ENCODE measurements around the gene ISYNA1. TPM values are rescaled to one million over a fixed set of nuclear protein-coding genes. Genes with fewer than 3 reads are reported as not detected.

Gene ISYNA1
- total RNA-seq, 1 experiment from 2014 or later, result 0.72 TPM

DNA sequence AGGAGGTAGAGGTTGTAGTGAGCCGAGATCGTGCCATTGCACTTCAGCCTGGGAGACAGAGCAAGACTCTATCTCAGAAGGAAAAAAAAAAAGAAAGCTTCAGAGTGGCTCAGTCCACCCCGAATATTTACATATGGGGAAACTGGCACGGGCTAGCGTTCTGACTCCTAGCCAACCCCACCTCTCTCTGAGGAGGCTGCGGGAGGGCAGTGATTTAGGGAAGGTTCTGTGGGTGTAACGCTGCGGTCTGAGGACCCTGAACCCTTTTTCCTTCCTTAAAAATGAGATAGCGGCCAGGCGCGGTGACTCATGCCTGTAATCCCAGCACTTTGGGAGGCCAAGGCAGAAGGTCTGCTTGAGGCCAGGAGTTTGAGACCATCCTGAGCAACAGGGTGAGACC is 45.5 kb downstream of the ISYNA1 start:
- DNase-seq (ENCODE audit: low spot score), result peak; percentile 77

DNA sequence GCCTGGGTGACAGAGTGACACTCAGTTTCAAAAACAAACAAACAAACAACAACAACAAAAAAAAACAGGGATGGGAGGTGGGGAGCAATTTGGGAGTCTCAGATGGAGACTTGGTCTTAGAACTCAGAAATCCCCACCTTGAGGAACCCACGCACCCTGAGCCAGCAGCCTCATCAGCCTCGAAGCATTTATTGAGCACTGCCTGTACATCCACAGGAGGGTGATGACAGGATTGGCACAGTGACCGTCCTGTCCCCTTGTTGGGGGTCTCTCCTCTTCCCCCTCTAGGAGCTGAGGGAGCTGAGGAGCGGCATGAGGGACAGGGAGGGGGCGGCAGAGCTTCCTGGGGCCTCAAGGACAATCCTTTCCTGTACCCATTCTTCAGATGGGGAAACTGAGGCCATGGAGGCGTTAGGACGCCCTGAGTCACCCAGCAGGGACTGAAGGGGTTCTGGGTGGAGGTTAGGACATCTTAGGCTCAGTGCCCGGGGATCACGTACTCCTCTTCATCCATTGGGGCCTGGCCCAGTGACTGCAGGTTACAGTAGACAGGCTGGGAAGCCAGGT is 46.3 kb downstream of the ISYNA1 start:
- no peak for DNase-seq (ENCODE audit: low spot score)

DNA sequence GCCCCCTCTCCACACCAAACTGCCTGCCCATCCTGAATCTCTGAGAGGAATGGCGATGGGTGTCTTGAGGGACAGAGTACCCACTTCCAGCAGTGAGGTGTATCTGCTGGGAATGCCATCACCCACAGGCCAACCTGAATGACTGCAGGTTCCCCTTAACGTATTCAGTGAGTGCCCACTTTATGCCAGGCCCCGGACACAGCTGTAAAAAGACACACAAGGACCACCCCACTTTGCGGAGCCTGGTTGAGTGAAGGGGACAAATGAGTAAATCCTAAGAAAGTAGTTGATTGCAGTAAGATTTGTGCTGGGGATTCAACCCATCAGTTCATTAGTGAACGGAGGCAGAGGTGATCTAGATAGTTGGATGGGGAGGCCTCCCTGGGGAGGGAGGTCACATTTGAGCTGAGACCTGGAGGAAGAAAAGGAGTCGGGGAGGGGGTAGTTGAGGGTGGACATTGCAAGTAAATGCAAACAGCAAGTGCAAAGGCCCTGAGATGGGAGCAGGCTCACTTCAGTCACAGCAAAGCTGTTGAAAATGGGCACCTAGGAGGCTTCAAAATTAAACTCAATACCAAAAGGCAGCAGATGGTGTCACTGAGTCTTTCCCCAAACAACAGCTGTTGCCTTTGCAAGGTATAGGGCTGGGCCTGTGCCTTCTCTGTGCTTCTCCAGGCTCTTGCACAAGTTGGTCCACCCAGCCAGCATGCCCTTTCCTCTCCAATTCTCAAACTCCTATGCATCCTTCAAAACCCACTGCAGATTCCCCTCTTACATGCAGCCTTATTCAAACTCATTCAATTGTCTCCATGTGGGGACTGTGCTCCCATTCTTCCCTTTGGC is 47.6 kb downstream of the ISYNA1 start:
- DNase-seq (ENCODE audit: low spot score), result no peak

DNA sequence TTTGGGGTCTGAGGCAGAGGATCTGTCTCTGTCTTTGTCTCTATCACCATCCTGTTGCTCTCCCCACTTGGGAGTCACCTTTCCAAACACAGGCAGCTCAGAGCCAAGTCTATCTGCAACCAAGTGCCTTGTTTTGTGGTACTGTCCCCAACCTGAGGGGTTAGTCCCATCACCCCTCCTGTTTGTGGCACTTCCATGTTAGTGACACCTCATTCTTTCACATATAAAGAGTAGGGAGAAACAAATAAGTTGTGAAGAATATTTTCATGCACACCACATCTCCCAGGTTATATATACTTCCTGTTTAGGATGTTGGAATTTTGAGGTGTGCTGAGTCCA is 48.2 kb downstream of the ISYNA1 start:
- DNase-seq (ENCODE audit: low spot score), result no peak

DNA sequence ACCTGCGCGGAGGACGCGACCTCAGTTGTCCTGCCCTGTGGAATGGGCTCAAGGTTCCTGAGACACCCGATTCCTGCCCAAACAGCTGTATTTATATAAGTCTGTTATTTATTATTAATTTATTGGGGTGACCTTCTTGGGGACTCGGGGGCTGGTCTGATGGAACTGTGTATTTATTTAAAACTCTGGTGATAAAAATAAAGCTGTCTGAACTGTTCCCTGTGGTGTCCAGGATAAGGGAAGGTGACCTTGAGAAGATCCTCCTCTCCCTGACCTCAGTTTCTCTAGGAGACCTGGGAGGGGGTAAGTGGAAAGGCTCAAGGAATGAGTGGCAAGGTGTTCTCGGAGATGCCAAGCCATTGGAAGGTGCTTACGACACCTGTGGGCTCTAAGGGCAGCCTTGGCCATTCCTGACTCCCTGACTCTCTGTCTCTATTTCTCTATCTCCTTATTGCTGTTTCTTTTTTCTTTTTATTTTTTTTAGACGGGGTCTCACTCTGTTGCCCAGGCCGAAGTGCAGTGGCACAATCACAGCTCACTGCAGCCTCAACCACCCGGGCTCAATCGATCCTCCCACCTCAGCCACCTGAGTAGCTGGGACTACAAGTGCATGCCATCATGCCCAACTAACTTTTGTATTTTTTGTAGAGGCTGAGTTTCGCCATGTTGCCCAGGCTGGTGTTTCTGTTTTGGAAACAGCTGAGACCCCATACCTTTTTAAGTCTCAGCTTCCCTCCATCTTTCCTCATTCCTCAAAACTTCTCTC is 48.8 kb downstream of the ISYNA1 start:
- no peak for DNase-seq (ENCODE audit: low spot score)

DNA sequence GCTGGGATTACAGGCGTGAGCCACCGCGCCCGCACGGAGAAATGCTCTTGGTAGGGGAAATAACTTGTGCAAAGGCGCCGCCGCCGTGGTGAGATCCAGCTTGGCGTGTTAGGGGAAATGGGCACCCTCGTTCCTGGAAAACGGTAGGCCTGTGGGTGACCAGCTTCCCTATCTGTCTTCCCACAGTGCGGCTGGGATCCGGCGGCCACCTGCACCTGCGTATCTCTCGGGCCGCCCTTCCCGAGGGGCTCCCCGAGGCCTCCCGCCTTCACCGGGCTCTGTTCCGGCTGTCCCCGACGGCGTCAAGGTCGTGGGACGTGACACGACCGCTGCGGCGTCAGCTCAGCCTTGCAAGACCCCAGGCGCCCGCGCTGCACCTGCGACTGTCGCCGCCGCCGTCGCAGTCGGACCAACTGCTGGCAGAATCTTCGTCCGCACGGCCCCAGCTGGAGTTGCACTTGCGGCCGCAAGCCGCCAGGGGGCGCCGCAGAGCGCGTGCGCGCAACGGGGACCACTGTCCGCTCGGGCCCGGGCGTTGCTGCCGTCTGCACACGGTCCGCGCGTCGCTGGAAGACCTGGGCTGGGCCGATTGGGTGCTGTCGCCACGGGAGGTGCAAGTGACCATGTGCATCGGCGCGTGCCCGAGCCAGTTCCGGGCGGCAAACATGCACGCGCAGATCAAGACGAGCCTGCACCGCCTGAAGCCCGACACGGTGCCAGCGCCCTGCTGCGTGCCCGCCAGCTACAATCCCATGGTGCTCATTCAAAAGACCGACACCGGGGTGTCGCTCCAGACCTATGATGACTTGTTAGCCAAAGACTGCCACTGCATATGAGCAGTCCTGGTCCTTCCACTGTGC is 49.6 kb downstream of the ISYNA1 start:
- DNase-seq (ENCODE audit: low spot score), result no peak

DNA sequence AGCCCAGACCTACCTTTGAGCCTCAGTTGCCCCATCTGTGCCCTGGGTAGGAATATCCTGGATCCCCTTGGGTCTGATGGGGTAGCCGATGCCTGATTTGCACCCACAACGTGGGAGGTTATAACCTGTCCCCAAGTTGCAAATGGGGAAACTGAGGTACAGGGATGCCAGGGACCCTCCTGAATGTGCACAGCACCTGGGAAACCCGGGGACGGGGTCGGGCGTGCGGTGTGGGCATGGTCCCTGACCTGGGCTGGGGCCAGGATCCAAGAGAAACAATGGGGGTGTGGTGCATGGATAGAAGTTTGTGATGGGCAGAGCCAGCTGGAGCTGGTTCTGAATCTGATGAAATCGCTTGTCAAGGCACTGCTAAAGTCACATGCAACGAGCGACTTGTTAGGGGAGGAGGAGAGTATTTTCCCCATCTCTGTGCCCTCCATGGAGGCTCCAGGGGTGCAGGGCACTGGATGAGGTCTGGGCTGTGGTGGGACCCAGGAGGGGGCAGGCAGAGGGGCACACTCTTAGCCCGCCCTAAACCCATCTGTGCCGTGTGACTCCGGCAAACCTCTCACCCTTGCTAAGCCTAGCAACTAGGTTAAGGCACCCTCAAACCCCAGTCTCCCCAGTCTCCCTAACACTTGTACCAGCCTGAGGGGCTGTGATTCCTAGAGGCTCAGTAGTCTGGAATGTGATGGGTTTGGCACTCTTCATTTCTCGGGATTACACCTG is 51.2 kb downstream of the ISYNA1 start:
- DNase-seq (ENCODE audit: low spot score), result no peak

DNA sequence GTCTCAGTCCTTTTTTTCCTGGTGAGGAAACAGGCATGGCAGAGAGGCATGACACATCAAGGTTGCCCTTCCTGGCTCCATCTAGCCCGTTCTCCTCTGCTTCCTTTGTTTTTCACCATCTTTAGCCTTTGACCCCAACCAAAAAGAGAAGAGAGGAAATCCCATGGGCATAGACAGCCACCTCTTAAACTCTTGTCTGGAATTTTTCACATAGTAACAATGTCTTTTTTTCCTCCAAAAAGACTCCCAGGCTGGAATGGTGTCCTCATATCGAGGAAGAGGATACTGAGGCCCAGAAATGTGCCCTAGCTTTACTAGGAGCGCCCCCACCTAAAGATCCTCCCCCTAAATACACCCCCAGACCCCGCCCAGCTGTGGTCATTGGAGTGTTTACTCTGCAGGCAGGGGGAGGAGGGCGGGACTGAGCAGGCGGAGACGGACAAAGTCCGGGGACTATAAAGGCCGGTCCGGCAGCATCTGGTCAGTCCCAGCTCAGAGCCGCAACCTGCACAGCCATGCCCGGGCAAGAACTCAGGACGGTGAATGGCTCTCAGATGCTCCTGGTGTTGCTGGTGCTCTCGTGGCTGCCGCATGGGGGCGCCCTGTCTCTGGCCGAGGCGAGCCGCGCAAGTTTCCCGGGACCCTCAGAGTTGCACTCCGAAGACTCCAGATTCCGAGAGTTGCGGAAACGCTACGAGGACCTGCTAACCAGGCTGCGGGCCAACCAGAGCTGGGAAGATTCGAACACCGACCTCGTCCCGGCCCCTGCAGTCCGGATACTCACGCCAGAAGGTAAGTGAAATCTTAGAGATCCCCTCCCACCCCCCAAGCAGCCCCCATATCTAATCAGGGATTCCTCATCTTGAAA is 52.0 kb downstream of the ISYNA1 start, which contains the start of gene GDF15:
Gene GDF15, plus strand, starts transcription at position 484 of the 868 bp plus-strand sequence. Its CDS starts 32 bp downstream, at position 516.
- peak; percentile 89 for DNase-seq (ENCODE audit: low spot score)

DNA sequence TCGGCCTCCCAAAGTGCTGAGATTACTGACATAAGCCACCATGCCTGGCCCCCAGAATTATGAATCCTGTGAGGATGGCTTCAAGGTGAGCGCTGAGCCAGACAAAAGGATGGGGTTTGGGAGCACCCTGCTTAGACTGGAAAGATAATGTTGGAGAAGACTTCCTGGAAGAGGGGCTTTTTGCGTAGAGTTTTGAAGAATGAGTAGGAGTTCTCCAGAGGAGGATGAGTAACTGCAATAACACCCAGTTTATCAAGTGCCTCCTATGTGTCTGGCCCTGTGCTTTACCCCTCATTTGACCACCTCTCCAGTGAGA is 52.6 kb downstream of the ISYNA1 start:
- no peak for DNase-seq (ENCODE audit: low spot score)

DNA sequence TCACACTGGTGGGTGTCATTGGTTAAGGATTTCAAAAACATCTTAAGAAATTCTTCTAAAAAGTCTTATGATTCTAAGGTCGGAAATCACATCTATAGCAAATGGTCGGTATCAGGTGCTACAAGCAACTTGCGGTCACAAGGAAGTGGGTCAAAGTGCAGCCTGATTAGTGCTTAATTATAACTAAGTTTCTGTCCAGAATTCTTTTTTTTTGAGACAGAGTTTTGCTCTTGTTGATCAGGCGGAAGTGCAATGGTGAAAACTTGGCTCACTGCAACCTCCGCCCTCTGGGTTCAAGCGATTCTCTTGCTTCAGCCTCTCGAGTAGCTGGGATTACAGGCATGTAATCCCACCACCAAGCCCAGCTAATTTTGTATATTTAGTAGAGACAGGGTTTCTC is 53.2 kb downstream of the ISYNA1 start:
- DNase-seq (ENCODE audit: low spot score), result no peak

Other genes starting within 250 kb of the ISYNA1 start
- 17.1 and 40.0 TPM in 2 replicates for gene MPV17L2, start 244.9 kb downstream of the ISYNA1 start, total RNA-seq (2014; rRNA removed; shearing (Covaris generic))
- 0.26 and 2.6 TPM in 2 replicates for gene RAB3A, start 234.1 kb downstream of the ISYNA1 start, total RNA-seq (2014; rRNA removed; shearing (Covaris generic))
- 0.02 TPM in 1 of 2 replicates, not detected in the other for gene PDE4C, start 211.7 kb downstream of the ISYNA1 start, total RNA-seq (2014; rRNA removed; shearing (Covaris generic))
- gene IQCN, start 163.7 kb downstream of the ISYNA1 start, total RNA-seq (2014; rRNA removed; shearing (Covaris generic)), result 0.69 and 1.2 TPM in 2 replicates
- gene JUND, start 156.5 kb downstream of the ISYNA1 start, total RNA-seq (2014; rRNA removed; shearing (Covaris generic)), result 91.3 and 129 TPM in 2 replicates
- 403 and 478 TPM in 2 replicates for gene LSM4, start 115.1 kb downstream of the ISYNA1 start, total RNA-seq (2014; rRNA removed; shearing (Covaris generic))
- gene PGPEP1, start 97.5 kb downstream of the ISYNA1 start, total RNA-seq (2014; rRNA removed; shearing (Covaris generic)), result 14.6 and 19.1 TPM in 2 replicates
- gene GDF15, start 52.0 kb downstream of the ISYNA1 start, total RNA-seq (2014; rRNA removed; shearing (Covaris generic)), result 89.8 and 93.9 TPM in 2 replicates
- 0.07 TPM in 1 of 2 replicates, not detected in the other for gene LRRC25, start 40.5 kb downstream of the ISYNA1 start, total RNA-seq (2014; rRNA removed; shearing (Covaris generic))
- 88.7 and 127 TPM in 2 replicates for gene SSBP4, start 18.7 kb downstream of the ISYNA1 start, total RNA-seq (2014; rRNA removed; shearing (Covaris generic))
- 9.0 and 10.3 TPM in 2 replicates for gene ELL, start 83.9 kb upstream of the ISYNA1 start, total RNA-seq (2014; rRNA removed; shearing (Covaris generic))
- gene FKBP8, start 105.4 kb upstream of the ISYNA1 start, total RNA-seq (2014; rRNA removed; shearing (Covaris generic)), result 286 and 312 TPM in 2 replicates
- gene KXD1, start 119.7 kb upstream of the ISYNA1 start, total RNA-seq (2014; rRNA removed; shearing (Covaris generic)), result 111 and 117 TPM in 2 replicates
- gene UBA52, start 133.7 kb upstream of the ISYNA1 start, total RNA-seq (2014; rRNA removed; shearing (Covaris generic)), result 779 and 974 TPM in 2 replicates
- 122 and 137 TPM in 2 replicates for gene REX1BD, start 150.7 kb upstream of the ISYNA1 start, total RNA-seq (2014; rRNA removed; shearing (Covaris generic))
- gene CRLF1, start 168.7 kb upstream of the ISYNA1 start, total RNA-seq (2014; rRNA removed; shearing (Covaris generic)), result 29.3 and 55.9 TPM in 2 replicates
- gene TMEM59L, start 174.7 kb upstream of the ISYNA1 start, total RNA-seq (2014; rRNA removed; shearing (Covaris generic)), result 5.2 and 5.4 TPM in 2 replicates
- gene KLHL26, start 198.9 kb upstream of the ISYNA1 start, total RNA-seq (2014; rRNA removed; shearing (Covaris generic)), result 2.5 and 5.3 TPM in 2 replicates
- 0.98 and 1.4 TPM in 2 replicates for gene CRTC1, start 245.5 kb upstream of the ISYNA1 start, total RNA-seq (2014; rRNA removed; shearing (Covaris generic))

All from A172 (cell line).